OCI-LY1 (cell line): Measurements from ENCODE around the gene SLBP.

Source experiments
- H2AFZ ChIP-seq: fragments of 200-600 bp; sonication (generic), shearing (Covaris generic); 2 replicates; pipeline ENCODE4 v1.6.0; 2014; ENCODE audit warnings: antibody characterized with exemption, mild to moderate bottlenecking, low read length
- H3F3A ChIP-seq: fragments of 200-600 bp; sonication (generic), shearing (Covaris generic); 2 replicates; pipeline ENCODE4 v1.6.0; 2014; ENCODE audit warnings: mild to moderate bottlenecking, antibody characterized with exemption, low read length, moderate library complexity; ENCODE audit not compliant: insufficient read depth
- H3K27ac ChIP-seq: fragments of 200-600 bp; sonication (generic); 2 replicates; pipeline ENCODE4 v1.5.1; 2014; ENCODE audit warnings: low read length, mixed run types, mild to moderate bottlenecking, low read depth; ENCODE audit not compliant: poor library complexity, severe bottlenecking
- H3K27me3 ChIP-seq: fragments of 200-600 bp; sonication (generic); 2 replicates; pipeline ENCODE4 v1.6.0; 2014; ENCODE audit warnings: antibody characterized with exemption, mild to moderate bottlenecking, low read length, moderate library complexity; ENCODE audit not compliant: insufficient read depth
- H3K36me3 ChIP-seq: fragments of 200-600 bp; sonication (generic); 2 replicates; pipeline ENCODE4 v1.6.1; 2014; ENCODE audit warnings: mild to moderate bottlenecking, antibody characterized with exemption, low read length, moderate library complexity, mixed read lengths; ENCODE audit not compliant: insufficient read depth
- H3K4me1 ChIP-seq: fragments of 200-600 bp; sonication (generic); 2 replicates; pipeline ENCODE4 v1.5.1; 2014; ENCODE audit warnings: mild to moderate bottlenecking, low read length, moderate library complexity; ENCODE audit not compliant: insufficient read depth, severe bottlenecking
- H3K4me2 ChIP-seq: fragments of 200-600 bp; sonication (generic), shearing (Covaris generic); 2 replicates; pipeline ENCODE4 v1.6.1; 2014; ENCODE audit warnings: low read length
- H3K4me3 ChIP-seq: fragments of 200-600 bp; sonication (generic); 2 replicates; pipeline ENCODE4 v1.5.1; 2014; ENCODE audit warnings: low read length, low read depth, mild to moderate bottlenecking, mixed read lengths; ENCODE audit not compliant: poor library complexity, severe bottlenecking
- H3K79me2 ChIP-seq: fragments of 200-600 bp; shearing (Covaris generic); 2 replicates; pipeline ENCODE4 v1.6.1; 2016; ENCODE audit warnings: mixed run types, low read length, mixed read lengths; ENCODE audit not compliant: insufficient read depth
- H3K9ac ChIP-seq: fragments of 200-600 bp; sonication (generic), shearing (Covaris generic); 2 replicates; pipeline ENCODE4 v1.6.1; 2014; ENCODE audit warnings: mild to moderate bottlenecking, low read length, mixed read lengths
- H3K9me2 ChIP-seq: fragments of 200-600 bp; sonication (generic), shearing (Covaris generic); 2 replicates; pipeline ENCODE4 v1.6.1; 2014; ENCODE audit warnings: low read depth, mild to moderate bottlenecking, low read length, mixed read lengths
- H3K9me3 ChIP-seq: fragments of 200-600 bp; shearing (Covaris generic); 2 replicates; pipeline ENCODE4 v1.6.1; 2014; ENCODE audit warnings: low read length, mixed read lengths
- H4K20me1 ChIP-seq: fragments of 200-600 bp; sonication (generic), shearing (Covaris generic); 2 replicates; pipeline ENCODE4 v1.6.0; 2016; ENCODE audit warnings: mild to moderate bottlenecking, low read length; ENCODE audit not compliant: insufficient read depth
- CTCF ChIP-seq: fragments of 200-600 bp; sonication (generic), shearing (Covaris generic); IDR thresholded peaks from 2 replicates; pipeline ENCODE4 v1.5.1; 2017; ENCODE audit warnings: mild to moderate bottlenecking, antibody characterized with exemption, low read length, moderate library complexity, mixed read lengths
- EZH2 ChIP-seq: fragments of 200-600 bp; sonication (generic), shearing (Covaris generic); IDR thresholded peaks from 2 replicates; pipeline ENCODE4 v1.8.0; 2017; ENCODE audit warnings: borderline replicate concordance, mixed run types, mild to moderate bottlenecking, antibody characterized with exemption, low read length, moderate library complexity, mixed read lengths

Gene SLBP

GRCh38 chr4:1739358-1739757 lies 27.2 kb upstream of the SLBP start:
- no peaks in the 10 kb centered on the region for H3F3A ChIP-seq
- H3K79me2 ChIP-seq, result no peaks in the 10 kb centered on the region
- H3K9me2 ChIP-seq, result no peaks in the 10 kb centered on the region
- no peak overlapping the region for H3K4me2 ChIP-seq
- H3K36me3 ChIP-seq, result peaks cover 88% of the 10 kb centered on the region
- no peak overlapping the region for H3K9ac ChIP-seq
- H3K4me3 ChIP-seq, result no peak overlapping the region
- no peaks in the 10 kb centered on the region for H3K27me3 ChIP-seq
- H2AFZ ChIP-seq, result no peak overlapping the region
- H3K4me1 ChIP-seq, result no peaks in the 10 kb centered on the region
- H3K9me3 ChIP-seq, result no peaks in the 10 kb centered on the region
- no peaks in the 10 kb centered on the region for H4K20me1 ChIP-seq
- TF ChIP-seq EZH2 (no peak), CTCF (no peak)
- no peak overlapping the region for H3K27ac ChIP-seq

- H3K4me3 ChIP-seq, result no peak overlapping the region
- no peak overlapping the region for H3K9ac ChIP-seq
- H3K9me3 ChIP-seq, result no peaks in the 10 kb centered on the region
- H3K4me2 ChIP-seq, result no peak overlapping the region
- no peaks in the 10 kb centered on the region for H3K27me3 ChIP-seq
- H3K36me3 ChIP-seq, result peaks cover 92% of the 10 kb centered on the region
- H3K27ac ChIP-seq, result no peak overlapping the region
- no peaks in the 10 kb centered on the region for H3F3A ChIP-seq
- H3K4me1 ChIP-seq, result no peaks in the 10 kb centered on the region
- no peaks in the 10 kb centered on the region for H4K20me1 ChIP-seq
- no peak for TF ChIP-seq EZH2
- no peak for TF ChIP-seq CTCF
- H2AFZ ChIP-seq, result no peak overlapping the region
- no peaks in the 10 kb centered on the region for H3K9me2 ChIP-seq
- no peaks in the 10 kb centered on the region for H3K79me2 ChIP-seq
Observed at GRCh38 chr4:1738410-1738809, 26.3 kb upstream of the SLBP start.

GRCh38 chr4:1737666-1738065 lies 25.5 kb upstream of the SLBP start:
- TF ChIP-seq EZH2 (no peak), CTCF (no peak)
- H3K9ac ChIP-seq, result no peak overlapping the region

More at GRCh38 chr4:1737666-1738065, 25.5 kb upstream of the SLBP start:
- no peaks in the 10 kb centered on the region for H3K9me2 ChIP-seq
- no peaks in the 10 kb centered on the region for H4K20me1 ChIP-seq
- H3K4me1 ChIP-seq, result no peaks in the 10 kb centered on the region
- H3K9me3 ChIP-seq, result no peaks in the 10 kb centered on the region
- H3F3A ChIP-seq, result no peaks in the 10 kb centered on the region
- no peaks in the 10 kb centered on the region for H3K27me3 ChIP-seq
- H2AFZ ChIP-seq, result no peak overlapping the region
- H3K4me2 ChIP-seq, result no peak overlapping the region
- H3K27ac ChIP-seq, result no peak overlapping the region
- peaks cover 98% of the 10 kb centered on the region for H3K36me3 ChIP-seq
- H3K4me3 ChIP-seq, result no peak overlapping the region
- H3K79me2 ChIP-seq, result no peaks in the 10 kb centered on the region
